ENCODE measurements around the gene ASB16.
"Not testable (repeated sequence)": the region's sequence is repeated elsewhere in the genome, so short reads cannot be mapped to it uniquely, and the experiment has no call there.

The ASB16 gene

GRCh38 chr17:44147812-44148211 is 22.7 kb upstream of the ASB16 start:
- DNase-seq (ENCODE audit: low spot score), result no peak

GRCh38 chr17:44149066-44149465 is 21.4 kb upstream of the ASB16 start:
- not testable (repeated sequence) for DNase-seq (ENCODE audit: low spot score)

- no peak for DNase-seq (ENCODE audit: low spot score)
Measured at GRCh38 chr17:44149750-44150329, 20.7 kb upstream of the ASB16 start.

- no peak for DNase-seq (ENCODE audit: low spot score)
Measured at GRCh38 chr17:44152875-44153274, 17.6 kb upstream of the ASB16 start.

- DNase-seq (ENCODE audit: low spot score), result no peak
Measured at GRCh38 chr17:44155488-44155887, 15.0 kb upstream of the ASB16 start.

- no peak for DNase-seq (ENCODE audit: low spot score)
Measured at GRCh38 chr17:44159519-44160210, 10.8 kb upstream of the ASB16 start.

GRCh38 chr17:44164476-44164875 is 6.0 kb upstream of the ASB16 start:
- no peak for DNase-seq (ENCODE audit: low spot score)

- DNase-seq (ENCODE audit: low spot score), result no peak
Measured at GRCh38 chr17:44167181-44167861, 3.2 kb upstream of the ASB16 start.

- DNase-seq (ENCODE audit: low spot score), result no peak
Measured at GRCh38 chr17:44170135-44170498, 387 bp upstream of the ASB16 start.

GRCh38 chr17:44171931-44172455 is 1.5 kb downstream of the ASB16 start:
- no peak for DNase-seq (ENCODE audit: low spot score)

- no peak for DNase-seq (ENCODE audit: low spot score)
Measured at GRCh38 chr17:44174427-44174826, 3.9 kb downstream of the ASB16 start.

GRCh38 chr17:44176257-44176656 is 5.8 kb downstream of the ASB16 start:
- DNase-seq (ENCODE audit: low spot score), result peak; percentile 66

GRCh38 chr17:44176671-44177501 is 6.4 kb downstream of the ASB16 start:
- no peak for DNase-seq (ENCODE audit: low spot score)

- DNase-seq (ENCODE audit: low spot score), result no peak
Measured at GRCh38 chr17:44177640-44178039, 7.1 kb downstream of the ASB16 start.

- DNase-seq (ENCODE audit: low spot score), result no peak
Measured at GRCh38 chr17:44178133-44178532, 7.6 kb downstream of the ASB16 start.

GRCh38 chr17:44183024-44183423 is 12.5 kb downstream of the ASB16 start:
- DNase-seq (ENCODE audit: low spot score), result no peak

- DNase-seq (ENCODE audit: low spot score), result no peak
Measured at GRCh38 chr17:44184212-44184810, 13.8 kb downstream of the ASB16 start.

- DNase-seq (ENCODE audit: low spot score), result peak; percentile 100
Measured at GRCh38 chr17:44186307-44187130, 16.0 kb downstream of the ASB16 start, which contains the start of gene TMUB2. Gene TMUB2 (plus strand): TSS chr17:44186972. CDS start chr17:44187709, 737 bp downstream.

- no peak for DNase-seq (ENCODE audit: low spot score)
Measured at GRCh38 chr17:44187131-44187899, 16.8 kb downstream of the ASB16 start.

Measured in AG08396 (cell line).